Activated naive CD8-positive, alpha-beta T cell treated with anti-CD3 and anti-CD28 coated beads, Interleukin-2, amount 50 U/mL, for 16 hours (primary cell): ENCODE results near the gene OR4D1.

ENCODE experiments used
- DNase-seq: peaks from one replicate; pipeline ENCODE4 v3.0.0-alpha.2; 2020; ENCODE audit warnings: low read depth, low spot score

The OR4D1 gene

GRCh38 chr17:58193641-58194255, 45.6 kb downstream of the OR4D1 start:
- no peak for DNase-seq

DNA sequence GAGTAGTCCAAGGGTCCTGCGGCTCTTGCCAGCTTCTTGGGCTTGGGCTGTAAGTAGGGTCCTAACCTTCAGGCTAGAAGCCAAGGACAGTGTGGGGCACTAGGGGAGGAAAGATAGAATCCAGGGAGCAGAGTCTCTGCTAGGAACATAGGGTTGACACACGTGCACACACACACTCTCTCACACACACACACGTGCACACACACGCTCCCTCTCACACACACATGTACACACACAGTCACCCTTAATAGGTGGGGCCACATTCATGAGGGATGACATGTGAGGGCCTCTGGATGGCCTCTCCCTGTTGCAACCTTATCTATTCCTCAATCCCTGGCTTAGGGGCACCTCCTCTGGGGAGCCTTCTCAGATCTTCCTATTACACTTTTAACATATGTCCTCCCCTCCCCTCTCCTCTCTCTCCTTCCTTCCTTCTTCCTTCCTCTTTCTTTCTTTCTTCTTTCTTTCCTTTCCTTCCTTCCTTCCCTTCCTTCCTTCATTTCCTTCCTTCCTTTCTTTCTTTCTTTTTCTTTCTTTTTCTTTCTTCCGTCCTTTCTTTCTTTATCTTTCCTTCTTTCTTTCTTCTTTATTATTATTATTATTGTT, 47.4 kb downstream of the OR4D1 start:
- DNase-seq, result no peak

- no peak for DNase-seq
Measured at GRCh38 chr17:58196610-58197009, 48.4 kb downstream of the OR4D1 start.

DNA sequence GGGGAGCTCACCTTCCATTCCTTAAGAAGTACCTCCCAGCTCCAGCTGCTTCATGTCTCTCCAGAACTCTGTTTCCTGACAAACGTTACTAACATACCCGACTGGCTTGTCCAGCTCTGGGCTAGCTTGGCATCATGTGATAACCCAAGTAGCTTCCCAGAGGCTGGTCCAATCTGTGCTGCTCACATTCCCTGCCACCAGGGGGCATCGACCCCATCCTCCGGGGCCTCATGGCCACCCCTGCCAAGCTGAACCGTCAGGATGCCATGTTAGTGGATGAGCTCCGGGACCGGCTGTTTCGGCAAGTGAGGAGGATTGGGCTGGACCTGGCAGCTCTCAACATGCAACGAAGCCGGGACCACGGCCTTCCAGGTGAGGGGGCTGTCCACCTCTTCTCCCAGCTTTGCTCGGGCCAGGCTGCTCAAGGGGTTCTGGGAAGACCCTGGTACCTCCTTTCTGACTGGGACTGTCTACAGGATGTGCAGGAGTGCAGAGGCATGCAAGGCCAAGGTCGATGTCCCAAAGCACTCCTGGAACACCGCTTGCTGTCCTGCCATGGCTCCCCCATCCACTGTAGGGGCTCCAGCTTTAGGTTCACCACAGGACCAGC, 51.9 kb downstream of the OR4D1 start:
- peak; percentile 38 for DNase-seq

GRCh38 chr17:58202859-58203258, 54.7 kb downstream of the OR4D1 start:
- DNase-seq, result no peak

GRCh38 chr17:58204796-58205195, 56.6 kb downstream of the OR4D1 start:
- no peak for DNase-seq

DNA sequence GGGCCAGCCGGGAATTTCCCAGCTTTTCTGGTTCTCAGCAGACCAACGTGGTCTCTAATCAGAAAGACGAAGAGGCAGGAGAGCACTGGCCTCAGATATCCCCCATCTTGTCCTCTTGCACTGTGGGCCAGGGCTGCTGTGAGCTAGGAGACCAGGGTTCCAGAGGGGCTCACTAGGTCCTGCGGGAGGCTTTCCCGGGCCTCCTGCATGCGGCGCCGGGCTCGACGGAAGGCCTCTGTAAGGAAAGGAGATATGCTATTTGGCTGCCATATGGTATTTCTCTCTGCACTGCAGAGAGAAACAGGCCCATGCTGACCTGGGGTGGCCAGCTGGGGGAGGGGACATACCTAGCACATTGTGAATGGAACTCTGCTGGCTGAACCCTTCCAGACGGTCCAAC, 57.8 kb downstream of the OR4D1 start:
- no peak for DNase-seq

DNA sequence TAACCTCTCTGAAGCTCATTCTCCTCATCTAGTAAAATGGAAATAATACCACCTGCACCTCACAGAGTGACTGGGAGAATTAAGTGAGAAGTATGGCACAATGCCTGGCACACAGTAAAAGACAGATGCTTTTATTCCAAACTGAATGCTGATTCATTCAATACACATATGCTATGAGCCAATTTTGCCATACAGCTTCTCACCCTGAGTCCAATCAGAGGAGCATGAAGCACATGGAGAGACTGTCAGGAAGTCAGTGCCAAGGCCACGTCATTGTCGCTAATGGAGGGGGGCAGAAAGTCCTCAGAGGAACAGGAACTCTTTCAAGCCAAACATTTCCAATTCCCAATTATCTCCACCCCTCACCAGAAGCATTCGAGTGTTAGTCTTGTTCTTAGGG, 59.3 kb downstream of the OR4D1 start:
- DNase-seq, result no peak

DNA sequence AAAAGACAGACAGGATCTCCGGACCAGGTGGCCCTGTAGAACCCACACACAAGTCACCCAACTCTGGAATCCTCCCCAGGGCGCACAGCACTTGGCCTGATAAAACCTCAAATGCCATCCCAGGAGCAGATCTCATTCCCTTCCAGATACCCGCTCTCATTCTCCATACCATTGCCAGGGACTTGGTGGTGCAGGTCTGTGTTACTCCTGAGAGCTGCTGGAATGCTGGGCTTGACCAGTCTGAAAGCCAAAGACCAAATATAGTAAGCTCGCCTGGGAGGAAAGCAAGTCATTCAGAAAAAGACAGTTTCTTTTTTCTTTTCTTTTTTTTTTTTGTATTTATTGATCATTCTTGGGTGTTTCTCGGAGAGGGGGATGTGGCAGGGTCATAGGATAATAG, 60.2 kb downstream of the OR4D1 start:
- DNase-seq, result no peak
